Duodenal mucosa (tissue), 2 donors: ENCODE results near the gene CAMTA1.
"Not testable (repeated sequence)": the region's sequence is repeated elsewhere in the genome, so short reads cannot be mapped to it uniquely, and the experiment has no call there.

ENCODE experiments used
- H3K27ac ChIP-seq: one replicate; pipeline ENCODE4 v1.7.0; 2013; ENCODE audit warnings: low read depth, low read length
- H3K27me3 ChIP-seq, 2 donors: one replicate each; pipeline ENCODE4 v1.7.0; 2013; ENCODE audit warnings: low read length in 2 of 2, control low read depth in 1 of 2; ENCODE audit not compliant: insufficient read depth in 2 of 2, control insufficient read depth in 1 of 2
- H3K36me3 ChIP-seq, 2 donors: one replicate each; pipeline ENCODE4 v1.7.0; 2013; ENCODE audit warnings: low read length in 2 of 2, control low read depth in 1 of 2; ENCODE audit not compliant: insufficient read depth in 2 of 2, control insufficient read depth in 1 of 2
- H3K4me1 ChIP-seq, 2 donors: one replicate each; pipeline ENCODE4 v1.7.0; 2013; ENCODE audit warnings: low read length in 2 of 2, control low read depth in 1 of 2; ENCODE audit not compliant: insufficient read depth in 2 of 2, control insufficient read depth in 1 of 2
- H3K4me3 ChIP-seq, 2 donors: one replicate each; pipeline ENCODE4 v1.7.0; 2013; ENCODE audit warnings: low read length in 2 of 2, low read depth in 1 of 2
- H3K9ac ChIP-seq, 2 donors: one replicate each; pipeline ENCODE4 v1.7.0; 2013; ENCODE audit warnings: low read length in 2 of 2, low read depth in 1 of 2
- H3K9me3 ChIP-seq, 2 donors: one replicate each; pipeline ENCODE4 v1.7.0; 2013; ENCODE audit warnings: low read length in 2 of 2, control low read depth in 1 of 2; ENCODE audit not compliant: control insufficient read depth in 1 of 2

CAMTA1 gene

GRCh38 chr1:7684861-7685635, 899.8 kb downstream of the CAMTA1 start:
- H3K27ac ChIP-seq, result no peak overlapping the region

GRCh38 chr1:7686301-7686850, 901.1 kb downstream of the CAMTA1 start:
- Histone ChIP-seq H3K4me3 (no peak overlapping the region), H3K9me3 (no peaks in the 10 kb centered on the region), H3K27ac (no peak overlapping the region), H3K27me3 (no peaks in the 10 kb centered on the region), H3K4me1 (no peaks in the 10 kb centered on the region), H3K36me3 (no peaks in the 10 kb centered on the region), H3K9ac (no peak overlapping the region)

More at GRCh38 chr1:7684861-7685635, 899.8 kb downstream of the CAMTA1 start:
- Histone ChIP-seq H3K4me1 (peaks cover 0 to 4% of the 10 kb centered on the region in 2 donors), H3K9me3 (no peaks in the 10 kb centered on the region), H3K9ac (no peak overlapping the region), H3K4me3 (no peak overlapping the region), H3K36me3 (no peaks in the 10 kb centered on the region), H3K27me3 (no peaks in the 10 kb centered on the region)

GRCh38 chr1:7687411-7687810, 902.2 kb downstream of the CAMTA1 start:
- Histone ChIP-seq H3K9ac (no peak overlapping the region), H3K27ac (no peak overlapping the region), H3K4me1 (no peaks in the 10 kb centered on the region), H3K9me3 (peaks cover 0 to 4% of the 10 kb centered on the region in 2 donors), H3K27me3 (no peaks in the 10 kb centered on the region), H3K4me3 (no peak overlapping the region), H3K36me3 (no peaks in the 10 kb centered on the region)

GRCh38 chr1:7688659-7689058, 903.4 kb downstream of the CAMTA1 start:
- peaks cover 0 to 4% of the 10 kb centered on the region in 2 donors for H3K27me3 ChIP-seq
- no peak overlapping the region for H3K9ac ChIP-seq
- no peaks in the 10 kb centered on the region for H3K36me3 ChIP-seq
- peaks cover 3 to 10% of the 10 kb centered on the region in 2 donors for H3K9me3 ChIP-seq
- no peak overlapping the region for H3K27ac ChIP-seq
- no peak overlapping the region for H3K4me3 ChIP-seq
- H3K4me1 ChIP-seq, result no peaks in the 10 kb centered on the region

GRCh38 chr1:7689307-7689706, 904.1 kb downstream of the CAMTA1 start:
- not testable (repeated sequence) for H3K4me3 ChIP-seq, H3K27me3 ChIP-seq, H3K4me1 ChIP-seq, H3K36me3 ChIP-seq, H3K27ac ChIP-seq, H3K9ac ChIP-seq
- H3K9me3 ChIP-seq, result peaks cover 6 to 13% of the 10 kb centered on the region in 2 donors

- Histone ChIP-seq H3K27me3 (peaks cover 0 to 8% of the 10 kb centered on the region in 2 donors), H3K4me3 (no peak overlapping the region), H3K9ac (no peak overlapping the region), H3K36me3 (no peaks in the 10 kb centered on the region), H3K27ac (no peak overlapping the region), H3K4me1 (no peaks in the 10 kb centered on the region), H3K9me3 (peaks cover 6 to 13% of the 10 kb centered on the region in 2 donors)
Measured at GRCh38 chr1:7690076-7690475, 904.8 kb downstream of the CAMTA1 start.

GRCh38 chr1:7690496-7691182, 905.4 kb downstream of the CAMTA1 start:
- no peak overlapping the region for H3K4me3 ChIP-seq
- H3K36me3 ChIP-seq, result no peaks in the 10 kb centered on the region
- H3K9ac ChIP-seq, result no peak overlapping the region
- peaks cover 6 to 13% of the 10 kb centered on the region in 2 donors for H3K9me3 ChIP-seq
- no peak overlapping the region for H3K27ac ChIP-seq
- H3K27me3 ChIP-seq, result peaks cover 0 to 8% of the 10 kb centered on the region in 2 donors
- no peaks in the 10 kb centered on the region for H3K4me1 ChIP-seq

GRCh38 chr1:7691576-7691975, 906.3 kb downstream of the CAMTA1 start:
- Histone ChIP-seq H3K36me3 (no peaks in the 10 kb centered on the region), H3K27ac (no peak overlapping the region), H3K4me3 (no peak overlapping the region)

GRCh38 chr1:7692005-7692404, 906.8 kb downstream of the CAMTA1 start:
- H3K27me3 ChIP-seq, result peaks cover 0 to 8% of the 10 kb centered on the region in 2 donors
- H3K9ac ChIP-seq, result no peak overlapping the region
- H3K9me3 ChIP-seq, result peaks cover 6 to 13% of the 10 kb centered on the region in 2 donors
- no peaks in the 10 kb centered on the region for H3K4me1 ChIP-seq
- no peak overlapping the region for H3K4me3 ChIP-seq
- H3K36me3 ChIP-seq, result no peaks in the 10 kb centered on the region
- no peak overlapping the region for H3K27ac ChIP-seq

More at GRCh38 chr1:7691576-7691975, 906.3 kb downstream of the CAMTA1 start:
- Histone ChIP-seq H3K9ac (no peak overlapping the region), H3K9me3 (peaks cover 6 to 13% of the 10 kb centered on the region in 2 donors), H3K27me3 (peaks cover 0 to 8% of the 10 kb centered on the region in 2 donors), H3K4me1 (no peaks in the 10 kb centered on the region)

- H3K27me3 ChIP-seq, H3K4me3 ChIP-seq, H3K36me3 ChIP-seq, H3K27ac ChIP-seq, H3K4me1 ChIP-seq, H3K9ac ChIP-seq: not testable (repeated sequence)
- H3K9me3 ChIP-seq, result peaks cover 6 to 13% of the 10 kb centered on the region in 2 donors
Measured at GRCh38 chr1:7693037-7693436, 907.8 kb downstream of the CAMTA1 start.
